Breast epithelium (tissue), 4 donors: Measurements from ENCODE around the gene P2RY11. TPM values are rescaled to one million over a fixed set of nuclear protein-coding genes. Genes with fewer than 3 reads are reported as not detected.

ENCODE experiments used
- DNase-seq, 2 donors: peaks; one replicate each; pipeline ENCODE4 v3.0.0-alpha.2; 2019; ENCODE audit warnings: low spot score in 2 of 2
- H3K27ac ChIP-seq, 2 donors: fragments of 200-600 bp; sonication (generic) in 1 of 2; one replicate each; pipeline ENCODE4 v1.5.1; 2016 to 2019; ENCODE audit warnings: mild to moderate bottlenecking in 1 of 2
- H3K27me3 ChIP-seq, 2 donors: fragments of 200-600 bp; sonication (generic) in 1 of 2; one replicate each; pipeline versions ENCODE4 v1.5.1 to v1.6.0; 2017 to 2019; ENCODE audit warnings: control low read depth in 1 of 2, mild to moderate bottlenecking in 1 of 2
- H3K36me3 ChIP-seq: fragments of 200-600 bp; one replicate; pipeline ENCODE4 v1.5.1; 2019
- H3K4me1 ChIP-seq, 2 donors: fragments of 200-600 bp; sonication (generic); one replicate each; pipeline ENCODE4 v1.5.1; 2016 to 2019; ENCODE audit warnings: control low read depth in 1 of 2
- H3K4me3 ChIP-seq, 3 donors: fragments of 200-600 bp; sonication (generic); 1 replicate in 2 of 3; 2 replicates in 1 of 3; pipeline ENCODE4 v1.5.1; 2016 to 2019; ENCODE audit warnings: mild to moderate bottlenecking in 3 of 3, moderate library complexity in 2 of 3
- H3K9me3 ChIP-seq, 2 donors: fragments of 200-600 bp; sonication (generic) in 1 of 2; one replicate each; pipeline ENCODE4 v1.5.1; 2016 to 2019; ENCODE audit warnings: control low read depth in 1 of 2
- CTCF ChIP-seq, 3 donors: fragments of 450-650 bp; IDR thresholded peaks; one replicate each; pipeline ENCODE4 v1.5.1; 2016 to 2017; ENCODE audit warnings: antibody characterized with exemption in 3 of 3, mild to moderate bottlenecking in 3 of 3, moderate library complexity in 3 of 3
- POLR2A ChIP-seq: fragments of 450-650 bp; IDR thresholded peaks from one replicate; pipeline ENCODE4 v1.6.1; 2016; ENCODE audit warnings: antibody characterized with exemption, mild to moderate bottlenecking, moderate library complexity
- POLR2AphosphoS5 ChIP-seq, 3 donors: sonication (generic); formaldehyde crosslinking; IDR thresholded peaks; one replicate each; pipeline ENCODE4 v1.6.1; 2017; ENCODE audit warnings: antibody characterized with exemption in 3 of 3
- intact Hi-C: fragments of 100-400 bp; cut with DNase I; formaldehyde crosslinking; loops from one replicate; pipeline ENCODE4 v1.15.1; 2023; ENCODE audit warnings: low total_unique reads
- total RNA-seq, 3 donors: library from RNA; depleted of rRNA; stranded (reverse); fragments of >200 nt; gene quantifications; one replicate each; pipeline ENCODE4 v1.1.0, GENCODE V29; 2016

The P2RY11 gene
- total RNA-seq, 3 donors from 2014 or later: 4.0 to 7.2 (median 4.3) TPM

- no peak overlapping the region for H3K27ac ChIP-seq
- H3K27me3 ChIP-seq: no peaks in the 10 kb centered on the region
- no peaks in the 10 kb centered on the region for H3K4me1 ChIP-seq
- no peak for TF ChIP-seq POLR2A
- no peak for TF ChIP-seq POLR2AphosphoS5 (IDR thresholded peaks at IDR 0.05)
- no peak for TF ChIP-seq CTCF (IDR thresholded peaks at IDR 0.05)
- no peaks in the 10 kb centered on the region for H3K9me3 ChIP-seq
- intact Hi-C loops: no loop called here
- H3K4me3 ChIP-seq: no peak overlapping the region
- peaks cover 9% of the 10 kb centered on the region for H3K36me3 ChIP-seq
- DNase-seq: no peak
Observed at GRCh38 chr19:10159610-10160009, 48.1 kb downstream of the P2RY11 start.

- H3K27me3 ChIP-seq: no peaks in the 10 kb centered on the region
Observed at GRCh38 chr19:10163536-10163935, 52.0 kb downstream of the P2RY11 start.

More at GRCh38 chr19:10163536-10163935, 52.0 kb downstream of the P2RY11 start:
- no peak for DNase-seq
- H3K4me1 ChIP-seq: no peaks in the 10 kb centered on the region
- H3K27ac ChIP-seq: no peak overlapping the region
- H3K9me3 ChIP-seq: no peaks in the 10 kb centered on the region
- H3K4me3 ChIP-seq: no peak overlapping the region
- intact Hi-C loops: no loop called here
- H3K36me3 ChIP-seq: peaks cover 9% of the 10 kb centered on the region
- no peak for TF ChIP-seq POLR2A
- no peak for TF ChIP-seq POLR2AphosphoS5 (IDR thresholded peaks at IDR 0.05)
- TF ChIP-seq CTCF (IDR thresholded peaks at IDR 0.05): no peak

Other genes with a start within 250 kb of the P2RY11 start
- gene OLFM2, start 175.2 kb upstream of the P2RY11 start, total RNA-seq: 10 to 100 TPM in 1 of 3 donors, 1 to 10 TPM in 2; 7.2 to 42.6 (median 8.8) TPM
- gene COL5A3, start 101.2 kb upstream of the P2RY11 start, total RNA-seq: 10 to 100 TPM in 2 of 3 donors, 1 to 10 TPM in 1; 4.8 to 32.2 (median 12.5) TPM
- not detected for gene RDH8, start 98.2 kb upstream of the P2RY11 start, total RNA-seq
- 10 to 100 TPM; 26.4 to 47.6 (median 34.1) TPM for gene SHFL, start 25.4 kb upstream of the P2RY11 start, total RNA-seq
- gene ANGPTL6, start 9.0 kb upstream of the P2RY11 start, total RNA-seq: under 1 TPM in 2 of 3 donors, not detected in 1; 0.29 to 0.33 TPM
- 10 to 100 TPM; 17.1 to 44.2 (median 35.3) TPM for gene PPAN, start 5.3 kb upstream of the P2RY11 start, total RNA-seq
- 100 to 1,000 TPM; 293 to 322 (median 308) TPM for gene EIF3G, start 8.2 kb downstream of the P2RY11 start, total RNA-seq
- 10 to 100 TPM; 30.6 to 55.1 (median 55.0) TPM for gene DNMT1, start 83.3 kb downstream of the P2RY11 start, total RNA-seq
- 10 to 100 TPM in 2 of 3 donors, 1 to 10 TPM in 1; 6.1 to 18.4 (median 13.1) TPM for gene S1PR2, start 119.6 kb downstream of the P2RY11 start, total RNA-seq
- 10 to 100 TPM; 40.2 to 57.7 (median 52.7) TPM for gene MRPL4, start 140.5 kb downstream of the P2RY11 start, total RNA-seq
- gene ICAM1, start 159.4 kb downstream of the P2RY11 start, total RNA-seq: 10 to 100 TPM; 20.6 to 52.2 (median 20.8) TPM
- 1 to 10 TPM in 2 of 3 donors, not detected in 1; 1.1 to 1.6 TPM for gene ICAM4, start 175.3 kb downstream of the P2RY11 start, total RNA-seq
- gene ICAM5, start 178.3 kb downstream of the P2RY11 start, total RNA-seq: 1 to 10 TPM in 2 of 3 donors, under 1 TPM in 1; 0.64 to 1.8 (median 1.3) TPM
- 1 to 10 TPM; 1.3 to 4.4 (median 3.3) TPM for gene ZGLP1, start 198.1 kb downstream of the P2RY11 start, total RNA-seq
- 10 to 100 TPM; 14.7 to 19.9 (median 15.7) TPM for gene FDX2, start 204.3 kb downstream of the P2RY11 start, total RNA-seq
- 10 to 100 TPM; 10.7 to 17.7 (median 12.3) TPM for gene RAVER1, start 221.8 kb downstream of the P2RY11 start, total RNA-seq
- 10 to 100 TPM in 1 of 3 donors, 1 to 10 TPM in 2; 5.9 to 10.1 (median 7.9) TPM for gene ICAM3, start 227.9 kb downstream of the P2RY11 start, total RNA-seq